GM18498 (cell line): ENCODE results near the gene NTN4.
"Not testable (repeated sequence)": the region's sequence is repeated elsewhere in the genome, so short reads cannot be mapped to it uniquely, and the experiment has no call there.

Experiments used
- ATAC-seq: cut with Tn5 transposase; IDR thresholded peaks from one replicate; pipeline ENCODE4 v1.9.1; 2021; ENCODE audit warnings: mild to moderate bottlenecking, moderate library complexity; ENCODE audit not compliant: unreplicated experiment

Gene NTN4

DNA sequence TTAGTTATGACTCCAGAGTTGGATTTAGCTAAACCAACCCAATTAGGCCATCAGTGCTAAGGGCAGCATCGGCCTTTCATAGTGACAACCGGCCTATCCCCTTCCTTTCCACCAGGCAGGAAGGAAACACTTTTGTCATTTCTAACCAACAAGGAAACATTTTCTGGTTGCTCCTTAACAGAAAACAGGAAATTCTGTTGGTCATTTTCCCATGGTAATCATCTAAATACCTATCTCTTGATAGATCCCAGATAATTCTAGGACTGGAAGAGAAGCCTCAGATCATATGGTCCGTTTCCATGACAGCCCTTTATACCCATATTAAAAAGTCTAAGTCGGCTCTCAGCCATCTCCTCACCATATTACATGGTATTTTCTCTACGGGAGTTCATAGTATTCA is 160.1 kb downstream of the NTN4 start:
- no peak for ATAC-seq

DNA sequence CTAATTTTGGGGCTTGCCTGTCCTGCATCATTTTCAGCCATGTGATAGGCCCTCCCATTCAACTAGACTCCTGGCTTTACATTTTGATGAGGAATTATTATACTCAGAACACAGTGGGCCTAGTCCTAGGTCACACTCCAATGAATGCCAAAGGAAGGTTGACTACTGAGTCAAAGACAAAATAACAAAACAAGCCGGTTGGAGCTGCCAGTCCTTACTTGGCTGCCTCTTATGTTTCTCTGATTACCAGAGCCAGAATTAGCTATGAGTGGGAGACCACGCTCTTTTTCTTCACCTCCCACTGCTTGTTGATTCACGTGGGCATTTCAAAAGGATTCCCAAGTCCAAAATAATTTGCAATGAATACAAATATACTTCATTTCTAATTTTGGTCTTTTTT is 161.2 kb downstream of the NTN4 start:
- no peak for ATAC-seq

DNA sequence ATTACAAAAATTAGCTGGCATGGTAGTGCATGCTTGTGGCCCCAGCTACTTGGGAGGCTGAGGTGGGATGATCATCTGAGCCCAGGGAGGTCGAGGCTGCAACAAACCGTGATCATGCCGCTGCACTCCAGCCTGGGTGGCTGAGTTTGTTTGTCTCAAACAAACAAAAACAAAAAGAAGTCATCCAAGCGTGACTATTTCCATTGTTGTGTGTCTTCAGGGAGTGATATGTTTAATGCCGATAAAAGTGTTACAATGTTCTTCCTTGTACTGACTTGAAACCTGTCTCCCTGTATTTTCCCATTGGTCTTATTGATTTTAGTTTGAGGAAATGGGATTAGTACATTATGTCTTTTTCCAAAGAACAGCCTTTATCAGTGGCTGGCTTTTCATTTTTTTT is 163.7 kb downstream of the NTN4 start:
- no peak for ATAC-seq

DNA sequence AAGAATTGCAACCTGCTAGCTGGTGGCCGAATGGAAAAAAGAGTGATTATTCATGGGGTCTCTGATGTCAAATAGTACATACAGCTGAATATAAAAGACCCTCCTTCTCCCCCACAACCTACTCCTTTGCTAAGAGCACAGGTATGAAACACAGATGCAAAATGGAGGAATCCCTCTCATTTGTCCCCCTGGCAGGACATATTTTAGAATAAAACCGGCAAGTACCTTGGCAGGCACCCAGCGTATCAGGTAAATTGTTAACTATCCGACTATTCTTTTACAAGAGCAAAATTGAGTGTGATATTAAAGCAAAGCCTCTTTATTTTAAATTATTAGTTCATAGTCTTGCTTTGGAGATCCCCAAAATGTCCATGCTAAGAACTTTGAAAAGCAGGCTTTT is 165.6 kb downstream of the NTN4 start:
- ATAC-seq = no peak

DNA sequence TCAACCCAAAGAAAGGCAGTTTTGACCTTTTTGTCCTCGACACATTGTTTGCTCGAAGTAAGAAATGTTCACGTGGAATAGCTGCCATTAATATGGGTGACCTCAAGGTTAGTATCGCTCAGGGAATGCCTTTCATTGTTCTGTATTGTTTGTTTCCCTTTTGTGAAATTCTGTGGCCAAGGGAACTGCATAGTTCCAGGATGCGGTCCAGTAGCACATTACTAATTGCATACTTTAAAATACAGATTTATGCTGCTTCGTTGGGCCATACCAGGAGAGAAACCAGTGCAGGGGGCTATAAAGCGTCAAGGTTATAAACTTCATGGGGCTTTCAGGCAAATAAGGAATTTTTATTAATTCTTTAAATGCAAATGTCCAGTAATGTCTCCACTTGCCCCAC is 166.0 kb downstream of the NTN4 start:
- ATAC-seq = no peak

DNA sequence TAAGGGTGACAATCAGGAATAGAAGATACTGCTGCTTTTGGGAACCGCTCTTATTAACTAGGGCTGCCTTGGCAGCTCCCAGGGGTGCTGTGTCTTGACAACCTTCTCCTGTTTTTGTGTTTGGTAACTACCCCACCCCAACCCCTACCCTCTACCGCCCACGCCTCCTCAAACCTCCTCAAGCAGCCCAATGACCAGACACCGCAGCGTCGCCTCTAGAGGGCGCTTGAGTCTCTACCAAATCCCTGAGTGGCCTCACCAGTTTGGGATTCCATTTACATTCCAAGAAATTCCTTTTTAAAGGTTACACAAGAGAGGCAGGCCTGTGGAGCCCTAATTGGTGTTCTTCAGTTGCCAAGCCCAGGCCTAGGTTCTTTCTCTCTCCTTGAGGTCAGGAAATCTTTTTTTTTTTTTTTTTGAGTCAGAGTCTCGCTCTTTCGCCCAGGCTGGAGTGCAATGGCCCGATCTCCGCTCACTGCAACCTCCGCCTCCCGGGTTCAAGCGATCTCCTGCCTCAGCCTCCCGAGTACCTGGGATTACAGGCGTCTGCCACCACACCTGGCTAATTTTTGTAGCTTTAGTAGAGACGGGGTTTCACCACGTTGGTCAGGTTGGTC is 166.9 kb downstream of the NTN4 start:
- ATAC-seq = no peak

DNA sequence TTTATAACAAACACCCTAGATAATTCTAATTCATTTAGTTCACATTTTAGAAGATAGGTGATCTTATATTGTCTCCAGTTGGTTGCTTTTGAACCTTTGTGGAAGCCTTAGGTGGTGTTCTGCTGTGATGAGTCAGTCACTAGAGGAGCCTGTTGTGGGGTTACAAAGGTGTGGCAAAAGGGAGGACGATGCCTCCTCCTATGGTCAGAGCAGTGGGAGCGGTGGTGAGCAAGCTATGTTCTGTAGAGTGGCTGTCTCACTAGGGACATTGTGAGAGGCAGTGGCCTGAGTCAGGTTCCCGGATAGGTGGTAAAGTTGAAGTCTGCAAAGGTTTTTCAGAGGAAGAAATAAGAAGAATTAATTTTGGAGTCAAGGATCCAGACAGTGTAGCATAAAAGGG is 167.7 kb downstream of the NTN4 start:
- ATAC-seq = no peak

DNA sequence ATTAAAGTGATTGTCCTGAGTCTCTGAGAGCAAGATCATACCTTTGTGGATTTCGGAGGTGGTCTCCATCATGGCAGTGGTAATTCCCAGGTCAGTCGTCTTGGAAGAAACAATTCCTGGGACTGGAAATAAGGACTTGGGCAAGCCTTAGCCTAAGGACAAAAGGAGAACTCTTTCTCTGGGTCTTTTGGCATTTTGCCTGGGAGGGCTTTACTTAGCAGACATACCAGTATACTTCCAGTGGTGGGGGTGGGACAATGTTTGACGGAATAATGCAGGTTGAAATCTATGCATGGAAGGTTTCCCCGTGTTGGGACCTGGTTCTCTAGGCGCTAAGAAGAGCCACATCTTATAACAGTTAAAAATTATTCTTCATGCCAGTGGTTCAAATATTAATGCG is 168.8 kb downstream of the NTN4 start:
- no peak for ATAC-seq

DNA sequence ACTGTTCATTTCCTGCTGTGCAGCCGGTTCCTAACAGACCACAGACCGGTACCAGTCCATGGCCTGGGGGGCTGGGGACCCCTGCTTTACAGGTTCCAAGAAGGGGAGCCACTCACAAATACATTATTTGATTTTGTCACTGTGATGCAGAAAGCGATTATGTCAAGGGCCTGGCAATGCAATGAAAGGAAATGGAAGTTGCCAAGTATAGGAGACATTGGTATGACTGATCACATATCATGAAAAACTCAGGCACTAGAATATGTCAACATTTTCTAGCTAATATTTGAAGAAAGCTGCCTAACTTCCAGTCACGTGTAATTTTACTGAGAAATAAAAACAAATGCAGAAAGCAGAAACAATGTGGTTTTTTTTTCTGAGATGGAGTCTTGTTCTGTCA is 170.4 kb downstream of the NTN4 start:
- ATAC-seq = no peak

DNA sequence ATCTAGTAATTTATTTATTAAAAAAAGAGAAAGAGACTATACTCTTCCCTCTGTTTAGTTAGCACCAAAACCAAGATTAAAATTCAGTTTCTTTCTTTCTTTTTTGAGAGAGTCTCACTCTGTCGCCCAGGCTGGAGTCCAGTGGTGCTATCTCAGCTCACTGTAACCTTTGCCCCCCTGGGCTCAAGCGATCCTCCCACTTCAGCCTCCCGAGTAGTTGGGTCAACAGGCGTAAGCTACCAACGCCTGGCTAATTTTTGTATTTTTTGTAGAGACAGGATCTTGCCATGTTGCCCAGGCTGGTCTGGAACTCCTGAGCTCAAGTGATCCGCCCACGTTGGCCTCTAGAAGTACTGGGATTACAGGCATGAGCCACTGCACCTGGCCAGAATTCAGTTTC is 174.1 kb downstream of the NTN4 start:
- not testable (repeated sequence) for ATAC-seq

DNA sequence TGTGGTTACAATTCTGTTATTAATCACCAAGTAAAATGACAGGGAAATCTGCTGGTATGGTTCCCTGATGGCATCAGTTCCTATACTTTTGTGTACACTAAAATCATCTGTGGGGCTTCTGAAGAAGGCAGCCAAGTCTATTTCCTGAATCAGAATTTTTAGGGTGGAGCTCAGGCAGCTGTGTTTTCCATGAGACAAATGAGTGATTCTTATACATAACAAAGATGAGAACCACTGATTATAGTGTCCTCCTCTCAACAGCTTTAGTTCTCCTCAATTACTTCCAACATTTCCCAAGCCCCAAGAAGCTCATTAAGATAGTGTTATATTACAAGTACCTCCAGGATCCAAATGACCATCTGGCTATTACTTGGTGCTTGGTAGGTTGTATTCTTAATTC is 174.8 kb downstream of the NTN4 start:
- no peak for ATAC-seq

DNA sequence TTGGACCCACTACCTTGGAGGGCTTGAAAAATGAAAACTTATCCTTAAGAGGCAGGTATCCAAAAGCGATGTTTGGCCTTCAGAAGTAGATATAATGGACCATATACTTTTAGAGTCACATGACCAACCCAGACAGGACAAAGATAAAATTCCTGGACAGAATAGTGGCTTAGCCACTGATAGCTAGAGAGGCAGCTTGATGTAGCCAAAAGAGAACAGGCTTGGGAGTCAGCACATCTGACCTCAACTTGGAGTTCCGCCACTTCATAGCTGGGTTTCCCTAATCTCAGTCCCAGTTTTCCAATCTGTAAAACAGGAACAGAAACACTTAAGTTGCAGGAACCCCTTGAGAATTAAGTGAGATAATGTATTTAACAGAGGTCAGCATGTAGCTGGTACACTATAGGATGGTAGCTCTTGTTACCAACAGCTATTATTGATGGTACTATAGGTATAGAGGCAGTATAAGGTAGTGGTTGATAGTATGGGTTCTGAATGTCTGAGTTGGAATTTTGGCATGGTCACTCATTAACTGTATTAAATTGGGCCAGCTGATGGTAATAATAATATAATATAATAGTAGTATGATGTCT is 176.1 kb downstream of the NTN4 start:
- ATAC-seq = no peak

DNA sequence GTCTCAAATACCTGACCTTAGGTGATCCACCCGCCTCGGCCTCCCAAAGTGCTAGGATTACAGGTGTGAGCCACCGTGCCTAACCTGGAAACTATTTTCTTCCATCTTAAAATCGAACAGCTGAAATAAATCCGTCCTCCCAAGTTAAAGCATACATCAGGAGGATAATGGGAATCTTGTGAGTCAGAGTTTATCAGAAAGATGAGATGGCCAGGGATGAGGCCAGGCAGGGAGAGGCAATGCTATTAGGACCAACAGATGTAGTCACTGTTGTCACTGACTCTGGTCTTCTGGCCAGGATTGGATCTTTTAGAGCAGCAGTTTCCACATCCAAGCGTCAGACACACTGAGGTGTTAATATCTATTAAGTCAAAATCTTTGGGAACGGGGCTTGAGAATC is 177.5 kb downstream of the NTN4 start:
- ATAC-seq = no peak

DNA sequence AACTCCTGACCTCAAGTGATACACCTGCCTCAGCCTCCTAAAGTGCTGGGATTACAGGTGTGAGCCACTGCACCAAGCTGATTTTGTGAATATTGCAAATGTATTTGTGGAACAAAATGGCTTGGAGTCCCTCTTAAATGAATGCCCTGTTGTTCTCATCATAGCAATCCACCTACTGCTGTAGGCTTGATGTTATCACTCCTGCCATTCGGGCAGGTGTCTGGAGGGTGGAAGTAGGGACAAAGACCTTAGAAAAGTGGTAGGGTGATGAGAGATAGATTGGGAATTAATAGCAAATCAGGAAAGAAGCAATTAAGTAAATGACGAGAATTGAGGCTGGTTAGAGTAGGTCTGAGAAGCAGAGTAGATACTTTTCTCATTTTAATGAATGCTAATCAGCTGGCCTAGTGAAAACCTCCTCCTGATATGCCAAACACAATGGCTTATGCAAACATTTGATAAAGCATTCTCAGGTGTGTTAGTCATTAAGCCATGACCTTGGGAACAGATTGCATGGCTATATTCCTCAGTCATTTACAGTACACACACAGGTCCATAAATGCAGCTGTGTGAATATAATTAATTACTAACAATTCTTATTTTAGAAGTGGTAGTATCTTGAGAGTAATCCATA is 178.8 kb downstream of the NTN4 start:
- ATAC-seq = no peak

DNA sequence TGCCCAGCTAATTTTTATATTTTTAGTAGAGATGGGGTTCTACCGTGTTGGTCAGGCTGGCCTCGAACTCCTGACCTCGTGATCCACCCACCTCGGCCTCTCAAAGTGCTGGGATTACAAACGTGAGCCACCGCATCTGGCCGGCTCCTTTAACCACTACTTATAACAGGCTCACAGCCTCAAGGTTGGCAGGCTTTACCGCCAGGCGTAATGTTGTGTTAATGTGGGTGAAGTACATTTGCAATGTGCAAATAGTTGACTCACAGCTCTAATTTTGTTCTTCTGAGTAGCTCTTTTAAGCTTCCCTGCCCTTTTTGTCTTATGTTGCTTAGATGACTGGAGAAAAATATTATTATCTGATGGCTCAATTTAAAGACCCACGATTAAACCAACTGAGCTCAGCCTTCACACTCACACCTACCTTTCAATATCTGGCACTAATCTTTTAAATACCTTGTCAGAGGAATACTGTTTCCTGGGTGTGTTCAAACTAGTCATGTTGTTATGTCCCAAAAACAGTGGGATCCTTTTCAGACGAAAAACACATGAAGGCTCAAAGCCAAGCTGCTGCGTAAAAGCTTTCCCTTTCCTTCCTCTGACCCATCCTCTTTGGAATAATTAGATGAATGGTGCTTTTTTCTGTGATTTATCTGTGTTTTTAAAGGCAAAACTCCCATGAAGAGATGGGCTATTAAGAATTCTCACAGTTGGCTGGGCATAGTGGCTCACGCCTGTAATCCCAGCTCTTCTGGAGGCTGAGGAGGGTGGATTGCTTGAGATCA is 182.1 kb downstream of the NTN4 start:
- no peak for ATAC-seq
